ACC112 (cell line): ENCODE data around the gene CYBC1.

Experiments used
- H2AFZ ChIP-seq: fragments of 200-600 bp; sonication (generic); one replicate; pipeline ENCODE4 v1.6.0; 2017; ENCODE audit warnings: antibody characterized with exemption, low read length; ENCODE audit not compliant: unreplicated experiment
- H3K27ac ChIP-seq: fragments of 200-600 bp; sonication (generic); 2 replicates; pipeline ENCODE4 v1.5.1; 2014; ENCODE audit warnings: low read depth, mild to moderate bottlenecking, antibody characterized with exemption, low read length, moderate library complexity
- H3K27me3 ChIP-seq: fragments of 200-600 bp; sonication (generic); 2 replicates; pipeline ENCODE4 v1.6.1; 2014; ENCODE audit warnings: mild to moderate bottlenecking, antibody characterized with exemption, low read length, moderate library complexity, mixed read lengths; ENCODE audit not compliant: insufficient read depth
- H3K36me3 ChIP-seq: fragments of 200-600 bp; sonication (generic); 2 replicates; pipeline ENCODE4 v1.6.1; 2016; ENCODE audit warnings: mild to moderate bottlenecking, antibody characterized with exemption, low read length, moderate library complexity, mixed read lengths; ENCODE audit not compliant: insufficient read depth
- H3K4me1 ChIP-seq: fragments of 200-600 bp; sonication (generic); one replicate; pipeline ENCODE4 v1.6.1; 2016; ENCODE audit warnings: low read length, mixed read lengths; ENCODE audit not compliant: insufficient read depth, unreplicated experiment, control insufficient read depth
- H3K4me3 ChIP-seq: fragments of 200-600 bp; sonication (generic); 2 replicates; pipeline ENCODE4 v1.5.1; 2014; ENCODE audit warnings: mild to moderate bottlenecking, low read depth, low read length
- H3K79me2 ChIP-seq: fragments of 200-600 bp; sonication (generic); one replicate; pipeline ENCODE4 v1.6.0; 2016; ENCODE audit warnings: low read length; ENCODE audit not compliant: control insufficient read depth, unreplicated experiment, insufficient read depth

Gene CYBC1

DNA sequence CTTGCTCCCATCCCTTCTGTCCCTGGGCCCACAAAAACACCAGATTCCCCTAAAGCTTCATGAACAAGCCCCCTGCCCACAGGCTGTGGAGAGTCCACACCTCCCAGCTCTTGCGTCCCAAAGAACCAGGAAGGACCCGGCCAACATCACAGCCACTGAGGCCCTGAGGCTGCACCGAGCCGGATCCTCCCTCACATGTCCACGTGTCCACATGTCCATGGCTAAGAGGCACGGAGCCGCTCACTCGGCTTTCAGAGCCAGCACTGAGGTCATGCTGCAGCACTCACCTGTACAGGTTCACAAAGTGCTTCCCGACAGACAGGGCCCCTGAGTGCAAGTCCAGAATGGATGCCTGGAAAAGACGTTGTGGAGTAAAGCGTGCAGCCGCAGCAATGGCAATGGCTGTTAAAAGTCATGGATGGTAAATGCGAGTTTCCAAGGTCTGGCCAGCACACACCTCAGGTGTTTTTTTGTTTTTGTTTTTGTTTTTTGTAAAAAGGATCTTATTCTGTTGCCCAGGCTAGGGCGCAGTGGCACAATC lies 44.4 kb downstream of the CYBC1 start:
- no peak overlapping the region for H3K4me3 ChIP-seq
- no peak overlapping the region for H2AFZ ChIP-seq
- H3K4me1 ChIP-seq = peaks cover 5% of the 10 kb centered on the region
- no peaks in the 10 kb centered on the region for H3K27me3 ChIP-seq
- no peaks in the 10 kb centered on the region for H3K79me2 ChIP-seq
- H3K36me3 ChIP-seq = no peaks in the 10 kb centered on the region
- no peak overlapping the region for H3K27ac ChIP-seq

DNA sequence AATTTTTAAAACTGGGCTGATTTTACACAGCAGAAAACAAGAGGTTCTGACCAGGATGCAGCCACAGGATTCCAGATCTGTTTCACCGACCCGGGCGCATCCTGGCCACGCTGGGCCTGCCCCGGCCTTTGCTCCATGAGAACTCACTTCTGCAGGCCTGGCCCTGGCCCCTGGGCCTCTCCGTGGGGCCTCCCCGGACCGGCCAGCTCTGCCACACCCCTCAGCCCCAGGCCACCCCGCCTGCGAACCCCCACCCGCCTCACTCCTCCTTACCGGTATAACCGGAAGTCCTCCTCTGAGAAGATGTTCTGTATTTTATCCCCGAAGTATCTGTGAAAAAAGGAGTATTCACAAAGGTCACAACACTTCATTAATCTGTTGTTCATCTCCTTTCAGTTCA lies 45.5 kb downstream of the CYBC1 start:
- peaks cover 6% of the 10 kb centered on the region for H3K4me1 ChIP-seq
- no peaks in the 10 kb centered on the region for H3K79me2 ChIP-seq
- H3K36me3 ChIP-seq = no peaks in the 10 kb centered on the region
- no peak overlapping the region for H3K4me3 ChIP-seq
- no peak overlapping the region for H3K27ac ChIP-seq
- no peaks in the 10 kb centered on the region for H3K27me3 ChIP-seq
- no peak overlapping the region for H2AFZ ChIP-seq

GRCh38 chr17:82403662-82404660 lies 46.6 kb downstream of the CYBC1 start:
- Histone ChIP-seq H3K4me3 (no peak overlapping the region), H3K27ac (no peak overlapping the region), H3K79me2 (no peaks in the 10 kb centered on the region), H3K27me3 (no peaks in the 10 kb centered on the region), H3K4me1 (peaks cover 16% of the 10 kb centered on the region), H2AFZ (no peak overlapping the region), H3K36me3 (no peaks in the 10 kb centered on the region)

DNA sequence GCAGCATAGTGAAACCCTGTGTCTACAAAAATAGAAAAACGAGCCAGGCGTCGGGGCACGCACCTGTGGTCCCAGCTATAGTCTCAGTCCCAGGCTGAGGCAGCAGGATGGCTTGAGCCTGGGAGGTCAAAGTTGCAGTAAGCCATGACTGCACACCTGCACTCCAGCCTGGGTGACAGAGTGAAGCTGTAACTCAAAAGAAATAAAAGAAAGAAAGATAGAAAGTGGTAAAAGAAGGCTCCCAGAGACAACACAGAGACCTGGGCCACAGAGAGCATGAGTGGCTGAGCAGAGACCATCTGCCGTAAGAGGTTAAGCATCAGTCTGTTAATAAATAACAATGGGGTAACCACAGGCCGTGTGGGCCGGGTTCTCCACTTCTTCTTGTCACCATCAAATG lies 47.7 kb downstream of the CYBC1 start:
- Histone ChIP-seq H3K4me1 (peaks cover 23% of the 10 kb centered on the region), H3K27me3 (no peaks in the 10 kb centered on the region), H3K36me3 (no peaks in the 10 kb centered on the region), H3K27ac (no peak overlapping the region), H2AFZ (no peak overlapping the region), H3K4me3 (no peak overlapping the region), H3K79me2 (no peaks in the 10 kb centered on the region)

DNA sequence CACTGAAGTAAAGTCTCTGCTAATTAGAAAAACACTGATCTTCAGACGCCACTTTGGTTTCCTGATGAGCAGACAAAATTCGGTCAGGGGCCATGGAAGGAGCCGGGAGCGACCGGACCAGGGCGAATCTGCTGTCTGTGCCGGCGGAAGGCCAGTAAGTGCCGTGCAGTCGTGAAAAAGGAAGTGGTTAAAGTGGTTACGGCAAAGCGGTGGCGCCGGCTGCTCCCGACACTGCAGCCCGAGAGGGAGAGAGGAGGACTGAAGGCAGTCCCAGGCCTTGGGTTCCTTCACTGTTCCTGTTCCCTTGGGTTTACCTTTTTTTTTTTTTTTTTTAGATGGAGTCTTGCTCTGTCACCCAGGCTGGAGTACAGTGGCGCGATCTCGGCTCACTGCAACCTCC lies 49.7 kb downstream of the CYBC1 start:
- no peaks in the 10 kb centered on the region for H3K27me3 ChIP-seq
- H3K79me2 ChIP-seq = no peaks in the 10 kb centered on the region
- no peak overlapping the region for H2AFZ ChIP-seq
- no peaks in the 10 kb centered on the region for H3K36me3 ChIP-seq
- H3K4me1 ChIP-seq = peaks cover 36% of the 10 kb centered on the region
- no peak overlapping the region for H3K4me3 ChIP-seq
- no peak overlapping the region for H3K27ac ChIP-seq

DNA sequence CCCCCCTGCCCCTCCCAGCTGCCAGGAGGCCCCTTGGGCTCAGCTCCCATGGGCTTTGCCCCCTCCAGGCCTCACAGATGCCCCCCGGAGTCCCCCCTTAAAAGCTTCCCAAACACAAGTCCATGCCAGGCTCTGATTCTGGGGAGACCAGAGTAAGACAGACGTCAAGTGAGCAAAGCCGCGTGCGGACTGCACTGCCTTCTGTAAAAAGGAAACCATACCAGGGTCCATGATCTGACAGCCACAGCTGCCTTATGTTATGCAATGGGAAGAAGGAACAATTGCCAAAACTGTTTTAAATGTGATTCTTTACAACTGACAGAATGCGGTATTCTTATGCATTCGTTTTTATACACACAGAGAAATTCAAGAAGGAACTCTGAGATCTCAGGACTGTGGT lies 50.3 kb downstream of the CYBC1 start:
- no peaks in the 10 kb centered on the region for H3K36me3 ChIP-seq
- H3K4me3 ChIP-seq = no peak overlapping the region
- H3K27ac ChIP-seq = no peak overlapping the region
- H3K4me1 ChIP-seq = peaks cover 38% of the 10 kb centered on the region
- H3K27me3 ChIP-seq = no peaks in the 10 kb centered on the region
- no peaks in the 10 kb centered on the region for H3K79me2 ChIP-seq
- no peak overlapping the region for H2AFZ ChIP-seq

GRCh38 chr17:82399601-82400101 lies 50.9 kb downstream of the CYBC1 start:
- Histone ChIP-seq H2AFZ (no peak overlapping the region), H3K4me3 (no peak overlapping the region), H3K4me1 (peaks cover 38% of the 10 kb centered on the region), H3K27ac (peak overlapping the region; percentile 40; the same call in 1 of the 2 replicates), H3K79me2 (no peaks in the 10 kb centered on the region), H3K27me3 (no peaks in the 10 kb centered on the region), H3K36me3 (no peaks in the 10 kb centered on the region)

DNA sequence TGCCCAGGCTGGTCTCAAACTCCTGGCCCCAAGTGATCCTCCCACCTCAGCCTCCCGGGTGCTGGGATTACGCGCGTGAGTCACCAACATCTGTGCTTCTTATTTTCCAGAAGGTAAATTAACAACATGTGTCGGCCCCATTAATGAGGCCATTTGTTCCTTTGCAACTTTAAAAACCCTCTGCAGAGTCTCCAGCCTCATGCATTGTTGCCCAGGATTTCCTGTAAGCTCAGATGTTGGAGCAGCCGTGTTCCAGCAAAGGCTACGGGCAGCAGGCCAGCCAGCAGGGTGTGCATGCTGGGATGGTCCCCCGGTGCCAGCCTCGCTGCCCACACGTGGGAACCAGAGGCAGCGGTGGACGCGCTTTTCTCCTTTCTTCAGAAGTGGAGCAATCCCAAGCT lies 51.5 kb downstream of the CYBC1 start:
- no peak overlapping the region for H3K4me3 ChIP-seq
- H3K27ac ChIP-seq = peak overlapping the region; percentile 40; the same call in 1 of the 2 replicates
- no peaks in the 10 kb centered on the region for H3K79me2 ChIP-seq
- H3K4me1 ChIP-seq = peaks cover 38% of the 10 kb centered on the region
- no peaks in the 10 kb centered on the region for H3K27me3 ChIP-seq
- H3K36me3 ChIP-seq = no peaks in the 10 kb centered on the region
- H2AFZ ChIP-seq = no peak overlapping the region

- H2AFZ ChIP-seq = no peak overlapping the region
- H3K4me3 ChIP-seq = no peak overlapping the region
- no peaks in the 10 kb centered on the region for H3K79me2 ChIP-seq
- no peaks in the 10 kb centered on the region for H3K27me3 ChIP-seq
- H3K4me1 ChIP-seq = peaks cover 38% of the 10 kb centered on the region
- H3K27ac ChIP-seq = peak overlapping the region; percentile 97
- H3K36me3 ChIP-seq = no peaks in the 10 kb centered on the region
These were observed 52.9 kb downstream of the CYBC1 start for GRCh38 chr17:82397449-82398335.
